GM04503 (cell line): ENCODE results near the gene ANKS4B.
"Not testable (repeated sequence)": the region's sequence is repeated elsewhere in the genome, so short reads cannot be mapped to it uniquely, and the experiment has no call there.

ENCODE experiments used
- DNase-seq: peaks from one replicate; pipeline ENCODE4 v3.0.0-alpha.2; 2012; ENCODE audit warnings: low read depth

ANKS4B gene

GRCh38 chr16:21289789-21290188 lies 56.3 kb downstream of the ANKS4B start:
- not testable (repeated sequence) for DNase-seq

DNA sequence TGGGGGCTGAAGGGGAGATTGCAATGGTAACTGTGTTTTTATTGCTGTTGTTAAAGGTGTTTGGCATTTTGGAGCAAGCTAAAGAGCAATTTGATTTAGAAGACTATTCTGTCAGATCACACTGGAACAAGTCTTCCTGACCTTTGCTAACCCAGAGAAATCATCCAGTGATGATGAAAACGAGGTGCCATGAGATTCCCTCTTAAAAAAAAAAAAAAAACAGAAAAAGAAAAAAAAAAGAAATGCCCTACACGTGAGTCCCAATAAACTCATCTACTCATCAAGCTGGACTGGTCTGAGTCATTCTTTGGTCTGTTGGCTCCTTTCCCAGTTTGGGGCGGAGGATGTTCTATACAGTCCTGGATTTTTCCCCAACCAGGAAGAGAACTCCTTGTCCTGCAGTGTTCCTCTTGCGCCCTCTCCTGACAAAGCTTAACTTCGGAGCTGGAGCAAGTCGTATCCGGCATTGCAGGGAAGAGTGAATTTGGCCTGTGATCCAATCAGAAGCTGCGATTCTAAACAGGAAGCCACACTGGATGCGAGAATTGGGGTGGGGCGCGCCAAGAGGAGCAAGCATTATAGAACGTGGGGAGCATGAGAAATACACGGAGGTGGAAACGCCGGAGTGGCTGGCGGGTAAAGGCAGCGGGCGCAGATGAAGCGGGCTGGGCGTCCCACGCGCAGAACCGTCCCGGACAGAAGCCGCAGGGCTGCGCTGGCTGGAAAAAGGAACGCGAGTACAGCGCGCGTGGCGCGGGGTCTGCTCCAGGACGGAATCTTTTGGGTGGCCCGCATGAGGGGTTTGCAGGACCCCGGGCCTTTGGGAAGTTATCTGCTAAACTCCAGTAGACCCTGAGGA lies 67.0 kb downstream of the ANKS4B start:
- DNase-seq = peak; percentile 99

DNA sequence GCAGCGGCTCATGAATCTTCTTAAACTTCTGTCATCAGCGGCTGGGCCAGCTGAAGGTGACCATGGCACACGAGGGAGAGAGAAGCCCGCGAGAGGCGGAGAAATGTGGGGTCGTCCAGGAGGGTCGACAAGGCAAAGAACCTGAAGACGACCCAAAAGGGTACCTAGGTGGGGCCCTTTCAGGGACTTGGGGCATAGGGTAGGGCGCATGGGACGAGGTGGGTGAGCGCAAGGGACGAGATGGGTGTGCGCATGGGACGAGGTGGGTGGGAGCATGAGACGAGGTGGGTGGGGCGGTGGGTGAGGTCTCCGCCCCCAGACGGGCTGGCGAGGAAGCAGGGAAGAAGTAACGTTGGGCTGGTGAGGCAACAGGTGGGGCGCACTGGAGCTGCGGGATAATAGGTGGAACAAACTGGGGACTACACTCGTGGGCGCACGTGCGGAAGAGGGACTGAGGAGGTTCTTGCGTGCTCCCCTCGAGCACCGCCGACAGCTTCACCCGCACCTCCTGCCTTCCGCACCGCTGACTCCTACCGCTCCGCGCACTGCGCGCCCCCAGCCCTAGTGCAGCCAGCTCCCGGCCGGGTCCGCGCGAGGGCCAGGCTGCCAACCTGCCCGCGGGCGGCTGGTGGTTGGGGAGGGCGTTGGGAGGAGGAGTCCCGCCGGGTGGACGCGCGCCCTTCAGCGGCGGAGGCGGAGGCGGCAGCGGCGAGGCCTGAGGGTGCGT lies 67.8 kb downstream of the ANKS4B start:
- no peak for DNase-seq

DNA sequence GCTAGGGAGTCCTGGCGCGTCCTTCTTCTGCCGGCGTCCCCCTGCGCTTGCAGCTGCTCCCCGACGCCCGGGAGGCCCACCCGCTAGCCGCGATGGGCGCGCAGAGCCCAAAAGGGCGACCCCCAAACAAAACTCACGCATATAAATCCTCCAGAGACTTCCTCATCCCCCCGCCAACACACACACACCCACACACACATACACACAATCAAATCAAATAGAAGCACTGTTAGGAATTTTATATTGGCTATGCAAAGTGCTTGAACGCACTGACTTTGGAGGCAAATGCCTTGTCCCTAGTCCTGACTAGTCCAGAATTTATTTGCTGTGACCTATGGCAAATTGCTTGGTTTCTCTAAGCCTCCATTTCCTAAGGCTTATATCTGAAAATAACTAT lies 68.4 kb downstream of the ANKS4B start:
- DNase-seq = no peak

DNA sequence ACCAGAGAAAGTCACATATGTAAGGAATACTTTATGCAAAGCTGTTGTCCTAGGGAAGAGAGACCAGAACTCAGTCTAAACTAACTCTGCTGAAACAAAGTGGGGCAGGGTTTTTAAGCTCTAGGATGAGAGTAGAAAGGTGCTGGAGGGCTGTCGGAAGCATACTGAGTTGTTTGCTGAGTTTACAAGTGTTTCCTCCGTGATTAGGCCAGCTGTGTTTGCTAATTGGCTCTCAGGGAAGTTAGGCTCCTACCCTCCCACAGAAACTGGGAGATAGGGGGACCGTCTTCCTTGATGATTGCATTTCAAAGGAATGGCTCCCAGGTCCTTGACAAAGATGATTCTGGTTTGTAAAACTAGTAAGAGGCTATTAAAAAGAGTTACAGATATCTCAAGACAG lies 69.0 kb downstream of the ANKS4B start:
- DNase-seq = no peak

DNA sequence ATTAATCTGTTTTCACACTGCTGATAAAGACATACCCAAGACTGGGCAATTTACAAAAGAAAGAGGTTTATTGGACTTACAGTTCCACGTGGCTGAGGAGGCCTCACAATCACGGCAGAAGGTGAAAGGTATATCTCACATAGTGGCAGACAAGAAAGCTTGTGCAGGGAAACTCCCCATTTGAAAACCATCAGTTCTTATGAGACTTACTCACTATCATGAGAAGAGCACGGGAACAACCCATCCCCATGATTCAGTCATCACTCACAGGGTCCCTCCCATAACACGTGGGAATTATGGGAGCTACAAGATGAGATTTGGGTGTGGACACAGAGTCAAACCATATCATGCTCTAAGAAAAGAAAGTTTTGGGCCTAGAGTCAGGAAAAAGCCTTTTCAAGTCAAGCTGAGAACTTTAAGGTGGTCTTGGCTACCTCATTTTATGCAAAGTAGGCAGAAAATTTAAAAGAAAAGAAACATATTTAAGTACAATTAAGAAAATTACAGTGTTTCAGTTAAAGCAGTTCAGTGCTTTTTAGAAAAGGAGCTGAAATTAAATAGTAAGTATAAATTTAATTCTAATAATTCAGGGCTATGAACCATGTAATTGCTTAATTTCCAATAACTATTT lies 69.5 kb downstream of the ANKS4B start:
- no peak for DNase-seq
